Activated T-cell treated with anti-CD3 and anti-CD28 coated beads for 4 hours (primary cell): ENCODE measurements around the gene TMEM213.

Source experiments
- DNase-seq: peaks from one replicate; pipeline ENCODE4 v3.0.0-alpha.2; 2020

Gene TMEM213

GRCh38 chr7:138878051-138878450 is 80.3 kb downstream of the TMEM213 start:
- DNase-seq, result no peak

DNA sequence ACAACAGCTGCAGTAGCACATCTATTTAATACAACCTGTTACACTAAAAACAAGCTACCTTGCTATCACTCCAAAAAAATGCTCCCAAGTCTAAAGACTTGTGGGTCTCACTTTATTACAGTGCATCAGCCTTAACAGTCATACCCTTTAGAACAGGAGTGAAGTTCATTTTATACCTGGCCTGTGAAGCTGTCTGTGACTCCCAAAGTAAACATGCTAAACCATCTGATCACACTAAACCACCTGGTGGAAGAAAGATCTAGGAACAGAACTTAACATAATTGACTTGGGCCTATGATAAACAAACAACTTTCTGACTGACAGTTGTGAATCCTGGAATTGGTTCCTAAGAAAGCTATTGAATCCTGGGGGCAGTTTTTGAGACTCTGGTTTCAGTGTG is 81.1 kb downstream of the TMEM213 start:
- no peak for DNase-seq

- DNase-seq, result no peak
Observed at GRCh38 chr7:138879356-138879755, 81.6 kb downstream of the TMEM213 start.

DNA sequence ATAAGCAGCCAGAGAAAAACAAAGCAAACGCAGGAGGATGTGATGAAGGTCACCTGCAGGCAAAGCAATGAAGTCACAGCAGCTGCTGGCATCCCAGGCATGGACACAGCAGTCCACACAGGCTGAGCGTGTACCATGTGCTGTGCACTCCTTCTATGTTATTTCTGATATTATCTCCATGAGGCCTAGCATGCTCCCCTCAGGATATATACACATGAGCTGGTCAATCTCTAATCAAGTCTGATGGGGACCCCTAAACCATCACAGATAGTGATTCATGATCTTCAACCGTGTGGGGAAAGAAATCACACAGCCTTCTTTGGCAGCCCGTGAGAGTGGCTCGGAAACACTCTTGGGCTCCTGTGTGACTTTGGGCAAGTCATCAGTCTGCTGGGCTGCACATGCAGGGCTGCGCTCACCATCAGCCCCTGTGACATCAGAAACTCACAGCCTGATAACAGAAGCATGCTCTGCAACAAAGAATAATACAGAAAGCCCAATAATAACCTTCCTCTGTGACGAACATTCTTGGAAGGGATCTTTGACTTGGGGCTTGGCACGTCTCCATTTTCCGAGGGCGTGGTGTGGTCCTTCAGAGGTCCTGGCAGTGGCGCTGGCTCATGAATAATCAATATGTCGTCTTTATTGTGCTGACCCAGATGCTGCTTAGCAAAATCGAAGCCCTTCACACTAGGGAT is 83.2 kb downstream of the TMEM213 start:
- DNase-seq, result no peak

- DNase-seq, result no peak
Observed at GRCh38 chr7:138881579-138882188, 83.9 kb downstream of the TMEM213 start.

DNA sequence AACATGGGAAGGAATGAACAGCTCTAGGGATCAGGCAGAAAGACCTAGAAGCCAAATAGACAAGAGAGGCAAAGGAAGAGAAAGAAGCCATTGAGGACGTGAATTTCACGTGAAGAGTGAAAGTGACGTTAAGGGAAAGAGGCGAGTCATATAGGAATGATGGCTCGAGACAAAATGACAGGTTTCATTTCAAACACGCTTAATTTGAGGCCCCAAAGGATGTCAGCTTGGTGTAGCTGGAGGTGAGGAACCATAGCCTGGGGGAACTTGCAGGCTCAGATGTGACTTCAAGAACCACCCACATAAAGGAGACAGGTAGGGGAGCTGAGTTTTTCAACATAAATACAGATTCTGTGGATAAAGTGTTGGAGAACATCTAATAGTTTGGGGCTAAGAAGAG is 84.5 kb downstream of the TMEM213 start:
- no peak for DNase-seq

DNA sequence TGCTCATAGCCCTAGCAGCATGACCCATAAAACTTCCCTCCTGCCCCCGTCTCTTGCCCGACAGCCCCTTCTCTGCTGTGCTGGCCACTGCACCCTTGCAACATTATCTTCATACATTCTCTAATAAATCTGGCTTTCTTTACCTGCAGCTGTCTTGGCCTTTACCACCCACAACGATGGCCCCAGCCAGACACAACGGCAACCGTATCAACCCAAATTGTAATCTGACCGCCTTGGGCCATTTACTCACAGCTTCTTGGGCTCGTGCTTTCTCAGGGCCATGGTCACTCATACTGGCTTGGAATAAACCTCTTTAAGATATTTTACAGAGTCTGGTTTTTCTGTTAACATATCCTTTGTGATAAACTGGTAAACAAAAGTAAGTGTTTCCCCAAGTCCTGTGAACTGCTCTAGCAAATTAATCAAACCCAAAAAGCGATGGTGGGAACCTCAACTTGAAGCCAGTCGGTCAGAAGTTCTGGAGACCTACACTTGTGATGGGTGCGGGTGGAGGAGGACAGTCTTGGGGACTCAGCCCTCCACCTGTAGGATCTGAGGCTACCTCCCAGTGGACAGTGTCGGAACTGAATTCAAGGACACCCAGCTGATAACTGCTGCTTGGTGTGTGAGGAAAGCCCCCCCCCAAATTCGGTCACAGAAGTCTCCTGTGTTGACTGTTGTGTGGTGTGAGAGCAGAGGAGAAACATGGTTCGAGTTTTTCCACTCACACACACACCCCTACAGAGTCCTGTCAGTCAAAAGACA is 87.8 kb downstream of the TMEM213 start:
- DNase-seq, result no peak

- DNase-seq, result peak; percentile 44
Observed at GRCh38 chr7:138886501-138886917, 88.7 kb downstream of the TMEM213 start.

DNA sequence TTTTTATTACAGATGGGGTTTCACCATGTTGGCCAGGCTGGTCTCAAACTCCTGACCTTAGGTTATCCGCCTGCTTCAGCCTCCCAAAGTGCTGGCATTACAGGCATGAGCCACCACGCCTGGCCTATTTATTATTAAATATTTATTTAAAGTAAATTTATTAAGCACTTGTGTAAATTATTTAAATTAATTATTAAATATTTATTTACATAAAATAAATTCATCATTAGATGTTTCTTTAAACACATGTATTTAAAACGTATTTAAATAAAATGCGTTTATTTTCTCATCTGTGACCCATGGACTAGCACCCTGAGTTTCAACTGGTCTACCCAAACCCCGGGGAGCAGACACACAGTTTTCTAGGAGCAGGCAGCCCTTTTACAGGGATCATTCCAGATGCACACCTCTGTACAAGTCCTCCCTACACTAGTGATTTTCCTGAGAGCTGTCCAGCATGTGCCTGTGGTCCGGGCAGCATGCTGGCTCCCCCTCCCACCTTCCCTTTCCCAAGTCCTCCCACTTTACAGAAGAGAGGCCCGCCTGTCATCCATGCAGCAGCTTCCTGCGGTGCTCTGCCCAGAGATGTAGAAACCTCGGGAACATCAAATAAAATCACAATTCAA is 89.4 kb downstream of the TMEM213 start:
- no peak for DNase-seq
